ENCODE measurements around the gene SUCLG2. TPM values are rescaled to one million over a fixed set of nuclear protein-coding genes. Genes with fewer than 3 reads are reported as not detected.
"Not testable (repeated sequence)": the region's sequence is repeated elsewhere in the genome, so short reads cannot be mapped to it uniquely, and the experiment has no call there.

Gene SUCLG2
- total RNA-seq, 1 donor from 2014 or later = 63.6 TPM

DNA sequence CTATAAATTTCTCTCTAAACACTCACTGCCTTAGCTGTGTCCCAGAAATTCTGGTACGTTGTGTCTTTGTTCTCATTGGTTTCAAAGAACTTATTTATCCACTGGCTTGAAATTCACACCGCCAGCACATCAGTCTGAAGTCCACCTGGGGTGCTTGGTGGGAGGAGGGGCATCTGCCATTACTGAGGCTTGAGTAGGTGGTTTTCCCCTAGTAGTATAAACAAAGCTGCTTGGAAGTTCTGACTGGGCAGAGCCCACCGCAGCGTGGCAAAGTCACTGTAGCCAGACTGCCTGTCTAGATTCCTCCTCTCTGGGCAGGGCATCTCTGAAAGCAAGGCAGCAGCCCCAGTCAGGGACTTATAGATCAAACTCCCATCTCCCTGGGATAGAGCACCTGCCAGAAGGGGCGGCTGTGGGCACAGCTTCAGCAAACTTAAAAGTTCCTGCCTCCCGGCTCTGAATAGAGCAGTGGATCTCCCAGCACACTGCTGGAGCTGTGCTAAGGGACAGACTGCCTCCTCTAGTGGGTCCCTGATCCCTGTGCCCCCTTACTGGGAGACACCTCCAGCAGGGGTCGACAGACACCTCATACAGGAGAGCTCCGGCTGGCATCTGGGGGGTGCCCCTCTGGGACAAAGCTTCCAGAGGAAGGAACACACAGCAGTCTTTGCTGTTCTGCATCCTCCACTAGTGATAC lies 114.1 kb downstream of the SUCLG2 start:
- peaks cover 3% of the 10 kb centered on the region for H3K4me1 Mint-ChIP-seq
- Histone ChIP-seq H3K9me3 (ENCODE audit: low read depth) (no peaks in the 10 kb centered on the region), H3K36me3 (no peaks in the 10 kb centered on the region), H3K4me2 (no peak overlapping the region), H3K79me2 (ENCODE audit: low read depth) (no peaks in the 10 kb centered on the region), H3K9ac (no peak overlapping the region), H3K4me1 (peaks cover 3% of the 10 kb centered on the region), H3K27ac (no peak overlapping the region), H3F3A (ENCODE audit: low read depth) (no peaks in the 10 kb centered on the region), H2AFZ (replicated peaks) (no peak overlapping the region), H3K27me3 (no peaks in the 10 kb centered on the region), H4K20me1 (ENCODE audit: low read depth) (no peaks in the 10 kb centered on the region), H3K4me3 (no peak overlapping the region)
- H3K9me3 Mint-ChIP-seq = peaks cover 16% of the 10 kb centered on the region
- no peak for TF ChIP-seq EZH2 (IDR thresholded peaks at IDR 0.05)
- TF ChIP-seq, protein P1, sequence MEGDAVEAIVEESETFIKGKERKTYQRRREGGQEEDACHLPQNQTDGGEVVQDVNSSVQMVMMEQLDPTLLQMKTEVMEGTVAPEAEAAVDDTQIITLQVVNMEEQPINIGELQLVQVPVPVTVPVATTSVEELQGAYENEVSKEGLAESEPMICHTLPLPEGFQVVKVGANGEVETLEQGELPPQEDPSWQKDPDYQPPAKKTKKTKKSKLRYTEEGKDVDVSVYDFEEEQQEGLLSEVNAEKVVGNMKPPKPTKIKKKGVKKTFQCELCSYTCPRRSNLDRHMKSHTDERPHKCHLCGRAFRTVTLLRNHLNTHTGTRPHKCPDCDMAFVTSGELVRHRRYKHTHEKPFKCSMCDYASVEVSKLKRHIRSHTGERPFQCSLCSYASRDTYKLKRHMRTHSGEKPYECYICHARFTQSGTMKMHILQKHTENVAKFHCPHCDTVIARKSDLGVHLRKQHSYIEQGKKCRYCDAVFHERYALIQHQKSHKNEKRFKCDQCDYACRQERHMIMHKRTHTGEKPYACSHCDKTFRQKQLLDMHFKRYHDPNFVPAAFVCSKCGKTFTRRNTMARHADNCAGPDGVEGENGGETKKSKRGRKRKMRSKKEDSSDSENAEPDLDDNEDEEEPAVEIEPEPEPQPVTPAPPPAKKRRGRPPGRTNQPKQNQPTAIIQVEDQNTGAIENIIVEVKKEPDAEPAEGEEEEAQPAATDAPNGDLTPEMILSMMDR (IDR thresholded peaks at IDR 0.05) = no peak
- no peak for TF ChIP-seq EZH2phosphoT487 (IDR thresholded peaks at IDR 0.05)
- no peak overlapping the region for H3K27ac Mint-ChIP-seq
- peaks cover 13% of the 10 kb centered on the region for H3K36me3 Mint-ChIP-seq
- peak; percentile 3 for DNase-seq (ENCODE audit: low spot score)
- no peak overlapping the region for H3K4me3 Mint-ChIP-seq
- no peaks in the 10 kb centered on the region for H3K27me3 Mint-ChIP-seq (ENCODE audit: insufficient read depth, low read depth)

DNA sequence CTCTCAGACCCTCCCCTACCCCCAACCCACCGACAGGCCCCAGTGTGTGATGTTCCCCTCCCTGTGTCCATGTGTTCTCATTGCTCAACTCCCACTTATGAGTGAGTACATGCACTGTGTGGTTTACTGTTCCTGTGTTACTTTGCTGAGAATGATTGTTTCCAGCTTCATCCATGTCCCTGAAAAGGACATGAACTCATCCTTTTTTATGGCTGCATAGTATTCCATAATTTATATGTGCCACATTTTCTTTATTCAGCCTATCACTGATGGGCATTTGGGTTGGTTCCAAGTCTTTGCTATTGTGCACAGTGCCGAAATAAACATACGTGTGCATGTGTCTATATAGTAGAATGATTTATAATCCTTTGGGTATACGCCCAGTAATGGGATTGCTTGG lies 117.2 kb downstream of the SUCLG2 start:
- H3K79me2 ChIP-seq (ENCODE audit: low read depth); H3K4me3 ChIP-seq; H3K27me3 ChIP-seq; H3K27ac Mint-ChIP-seq; H3K27me3 Mint-ChIP-seq (ENCODE audit: insufficient read depth, low read depth); H3K4me1 ChIP-seq; H3K9me3 ChIP-seq (ENCODE audit: low read depth); H3F3A ChIP-seq (ENCODE audit: low read depth); H3K4me1 Mint-ChIP-seq; H4K20me1 ChIP-seq (ENCODE audit: low read depth); H3K4me2 ChIP-seq; H3K27ac ChIP-seq; H3K36me3 Mint-ChIP-seq; H2AFZ ChIP-seq (replicated peaks); H3K4me3 Mint-ChIP-seq; H3K9ac ChIP-seq; H3K36me3 ChIP-seq; DNase-seq (ENCODE audit: low spot score): not testable (repeated sequence)
- H3K9me3 Mint-ChIP-seq = peaks cover 11% of the 10 kb centered on the region

DNA sequence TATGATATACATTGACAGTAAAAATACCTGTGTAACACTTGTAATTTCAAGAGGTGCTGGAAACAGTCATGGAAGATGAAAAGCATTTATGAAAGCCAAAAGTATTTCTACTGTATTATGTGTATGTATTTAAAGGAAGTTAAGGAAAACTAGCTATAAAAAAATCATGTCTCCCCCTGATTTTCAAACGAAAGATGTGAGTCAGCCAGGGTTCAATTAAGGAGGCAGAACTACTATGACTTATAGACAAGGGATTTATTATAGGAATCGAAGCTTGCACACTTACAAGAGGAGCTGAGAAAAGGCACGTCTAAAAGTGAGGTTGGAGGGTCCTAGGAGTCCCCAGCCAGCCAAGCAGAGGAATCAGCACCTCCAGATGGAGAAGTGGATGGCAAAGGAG lies 119.4 kb downstream of the SUCLG2 start:
- no peak for DNase-seq (ENCODE audit: low spot score)
- peaks cover 4% of the 10 kb centered on the region for H3K9me3 Mint-ChIP-seq
- no peak overlapping the region for H2AFZ ChIP-seq (replicated peaks)
- H3K9me3 ChIP-seq (ENCODE audit: low read depth) = no peaks in the 10 kb centered on the region
- H3K9ac ChIP-seq = no peak overlapping the region
- TF ChIP-seq, protein P1 (IDR thresholded peaks at IDR 0.05) = no peak
- TF ChIP-seq EZH2phosphoT487 (IDR thresholded peaks at IDR 0.05) (no peak), EZH2 (IDR thresholded peaks at IDR 0.05) (no peak)
- no peaks in the 10 kb centered on the region for H3K79me2 ChIP-seq (ENCODE audit: low read depth)
- no peaks in the 10 kb centered on the region for H4K20me1 ChIP-seq (ENCODE audit: low read depth)
- peaks cover 4% of the 10 kb centered on the region for H3K36me3 Mint-ChIP-seq
- H3K36me3 ChIP-seq = no peaks in the 10 kb centered on the region
- no peaks in the 10 kb centered on the region for H3K4me1 ChIP-seq
- no peaks in the 10 kb centered on the region for H3K27me3 Mint-ChIP-seq (ENCODE audit: insufficient read depth, low read depth)
- H3K4me2 ChIP-seq = no peak overlapping the region
- H3K4me1 Mint-ChIP-seq = peaks cover 3% of the 10 kb centered on the region
- no peak overlapping the region for H3K27ac Mint-ChIP-seq
- H3F3A ChIP-seq (ENCODE audit: low read depth) = no peaks in the 10 kb centered on the region
- no peak overlapping the region for H3K4me3 ChIP-seq
- no peak overlapping the region for H3K27ac ChIP-seq
- no peaks in the 10 kb centered on the region for H3K27me3 ChIP-seq
- H3K4me3 Mint-ChIP-seq = no peak overlapping the region

GRCh38 chr3:67534594-67534993 lies 119.8 kb downstream of the SUCLG2 start:
- no peak for DNase-seq (ENCODE audit: low spot score)
- Mint-ChIP-seq H3K27me3 (ENCODE audit: insufficient read depth, low read depth) (no peaks in the 10 kb centered on the region), H3K4me3 (no peak overlapping the region), H3K27ac (no peak overlapping the region), H3K36me3 (peaks cover 4% of the 10 kb centered on the region), H3K9me3 (peaks cover 4% of the 10 kb centered on the region), H3K4me1 (peaks cover 3% of the 10 kb centered on the region)
- Histone ChIP-seq H3K79me2 (ENCODE audit: low read depth) (no peaks in the 10 kb centered on the region), H2AFZ (replicated peaks) (no peak overlapping the region), H3K9me3 (ENCODE audit: low read depth) (no peaks in the 10 kb centered on the region), H3K9ac (no peak overlapping the region), H3K36me3 (no peaks in the 10 kb centered on the region), H3K27me3 (no peaks in the 10 kb centered on the region), H3F3A (ENCODE audit: low read depth) (no peaks in the 10 kb centered on the region), H4K20me1 (ENCODE audit: low read depth) (no peaks in the 10 kb centered on the region), H3K4me3 (no peak overlapping the region), H3K4me1 (no peaks in the 10 kb centered on the region), H3K27ac (no peak overlapping the region), H3K4me2 (no peak overlapping the region)
- no peak for TF ChIP-seq EZH2 (IDR thresholded peaks at IDR 0.05)
- TF ChIP-seq, protein P1 (IDR thresholded peaks at IDR 0.05) = no peak
- no peak for TF ChIP-seq EZH2phosphoT487 (IDR thresholded peaks at IDR 0.05)
